GM12873 (cell line): ENCODE results near the gene CCDC136.

Experiments
- CTCF ChIP-seq: IDR thresholded peaks from 2 replicates; pipeline ENCODE4 v1.5.1; 2012; ENCODE audit warnings: low read depth, mild to moderate bottlenecking, moderate library complexity, low read length, control low read depth; ENCODE audit not compliant: insufficient read depth; ENCODE audit errors: missing control alignments

The CCDC136 gene

GRCh38 chr7:128767475-128768110, 24.2 kb upstream of the CCDC136 start:
- no peak for TF ChIP-seq CTCF

GRCh38 chr7:128770233-128770632, 21.5 kb upstream of the CCDC136 start:
- TF ChIP-seq CTCF: no peak

GRCh38 chr7:128773604-128774003, 18.2 kb upstream of the CCDC136 start:
- no peak for TF ChIP-seq CTCF

GRCh38 chr7:128774029-128774689, 17.6 kb upstream of the CCDC136 start:
- no peak for TF ChIP-seq CTCF

GRCh38 chr7:128774921-128775320, 16.8 kb upstream of the CCDC136 start:
- TF ChIP-seq CTCF: no peak

GRCh38 chr7:128775744-128776474, 15.9 kb upstream of the CCDC136 start, which contains the start of gene OPN1SW:
Gene OPN1SW, minus strand, starts transcription at chr7:128775794. Its CDS starts 13 bp downstream, at chr7:128775781.
- no peak for TF ChIP-seq CTCF
